NOMO-1 treated with DMSO at 0.1 percent for 48 hours (cell line): ENCODE measurements around the gene ECSCR.
"Not testable (repeated sequence)": the region's sequence is repeated elsewhere in the genome, so short reads cannot be mapped to it uniquely, and the experiment has no call there.

Source experiments
- DNase-seq: peaks from one replicate; lab custom pipeline; 2025; ENCODE audit not compliant: unreplicated experiment; lab: John Stamatoyannopoulos, UW

The ECSCR gene

DNA sequence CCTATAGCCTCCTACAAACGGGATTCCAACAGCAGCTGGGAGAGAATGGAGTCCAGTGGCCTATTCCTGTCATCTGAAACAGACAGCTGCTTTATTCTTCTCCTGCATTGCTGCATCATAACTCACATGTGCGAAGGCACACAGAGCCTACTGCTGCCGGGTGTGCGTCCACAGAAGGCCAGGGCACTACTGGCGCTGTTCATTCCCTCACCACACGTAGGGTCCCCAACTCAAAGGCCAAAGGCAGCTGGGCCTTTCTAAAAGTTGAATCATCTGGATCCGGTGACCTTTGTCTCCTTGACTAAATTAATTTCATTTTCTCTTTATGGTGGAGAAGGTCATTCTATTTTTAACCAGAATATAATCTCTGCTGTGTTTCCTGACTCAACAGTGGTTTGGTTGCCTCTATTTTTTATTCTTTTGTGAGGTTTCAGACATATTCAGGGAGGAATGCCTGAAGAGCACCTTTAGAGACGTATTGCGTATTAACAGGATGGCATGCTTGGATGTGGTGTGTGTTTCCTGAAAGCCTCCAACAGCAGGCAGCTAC lies 47.9 kb downstream of the ECSCR start:
- no peak for DNase-seq

DNA sequence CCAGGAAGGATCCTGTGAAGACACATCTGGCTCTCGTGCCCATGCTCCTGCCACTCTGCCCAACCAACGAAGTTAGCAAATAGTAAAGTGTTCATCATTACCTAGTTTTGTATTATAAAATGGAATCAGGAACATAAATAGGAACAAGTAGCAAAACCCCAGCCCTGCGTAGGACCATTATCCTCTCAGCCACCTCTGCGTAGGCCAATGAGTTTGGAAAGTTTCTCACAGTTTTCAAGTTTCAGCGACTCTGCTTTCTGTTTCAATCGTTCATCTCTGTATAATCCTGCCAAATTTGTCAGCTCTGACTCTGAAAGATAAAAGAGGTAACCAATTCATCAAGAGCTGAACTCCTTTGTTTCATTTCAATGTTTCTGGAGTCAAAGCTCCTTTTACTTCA lies 48.6 kb downstream of the ECSCR start:
- no peak for DNase-seq

DNA sequence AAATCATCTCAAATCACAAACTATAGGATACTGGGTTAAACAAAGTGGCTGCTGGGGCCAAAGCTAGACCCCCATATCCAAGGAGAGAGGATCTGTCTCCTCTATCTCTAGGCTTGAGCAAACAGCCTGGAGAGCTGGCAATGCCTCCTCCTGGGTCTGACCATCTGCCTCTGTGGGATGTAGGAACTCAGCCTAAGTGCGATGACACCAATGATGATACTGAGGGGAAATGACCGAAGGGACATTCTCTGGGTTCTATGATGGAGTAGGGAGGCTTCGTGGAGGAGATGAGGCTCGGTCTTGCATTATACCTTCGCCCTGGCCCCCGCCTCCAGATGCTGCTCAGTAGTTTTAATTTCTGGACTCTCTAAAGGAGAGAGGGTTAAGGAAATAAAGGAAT lies 49.4 kb downstream of the ECSCR start:
- DNase-seq = no peak

DNA sequence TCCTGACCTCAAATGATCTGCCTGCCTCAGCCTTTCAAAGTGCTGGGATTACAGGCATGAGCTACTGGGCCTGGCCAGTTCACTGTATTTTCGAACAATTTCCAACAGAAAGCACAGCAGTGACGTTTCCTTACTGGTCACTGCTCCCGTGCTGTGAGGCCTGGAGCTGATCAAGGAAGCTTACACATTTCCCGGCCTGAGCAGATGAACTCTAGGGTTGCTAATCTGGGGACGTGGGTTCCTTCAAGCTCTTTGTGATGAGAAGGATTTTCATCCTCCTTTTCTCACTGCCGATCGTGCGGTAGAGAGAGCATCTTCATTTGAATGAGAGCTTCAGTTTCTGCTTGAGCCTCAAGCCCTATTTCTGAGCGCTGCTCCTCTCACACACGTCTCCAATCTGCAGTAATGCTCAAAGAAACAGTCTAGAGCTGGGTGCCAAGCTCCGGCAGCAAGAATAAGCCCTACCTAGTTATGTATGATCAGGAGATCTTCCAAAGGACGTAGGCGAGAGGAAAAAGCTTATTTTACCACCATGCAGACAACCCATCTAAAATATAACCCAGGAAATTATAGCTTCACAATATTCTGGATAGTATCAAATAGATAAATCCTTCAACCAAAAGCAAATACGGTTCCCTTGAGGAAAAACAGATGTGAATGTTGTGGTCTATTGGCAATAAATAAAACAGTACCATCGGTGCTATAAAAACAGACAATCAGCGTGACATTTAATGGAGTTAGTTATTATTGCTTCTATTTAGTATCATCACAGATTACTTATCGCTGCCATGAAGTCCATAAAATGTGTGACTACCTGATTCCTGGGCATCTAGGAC lies 51.3 kb downstream of the ECSCR start:
- DNase-seq = no peak

DNA sequence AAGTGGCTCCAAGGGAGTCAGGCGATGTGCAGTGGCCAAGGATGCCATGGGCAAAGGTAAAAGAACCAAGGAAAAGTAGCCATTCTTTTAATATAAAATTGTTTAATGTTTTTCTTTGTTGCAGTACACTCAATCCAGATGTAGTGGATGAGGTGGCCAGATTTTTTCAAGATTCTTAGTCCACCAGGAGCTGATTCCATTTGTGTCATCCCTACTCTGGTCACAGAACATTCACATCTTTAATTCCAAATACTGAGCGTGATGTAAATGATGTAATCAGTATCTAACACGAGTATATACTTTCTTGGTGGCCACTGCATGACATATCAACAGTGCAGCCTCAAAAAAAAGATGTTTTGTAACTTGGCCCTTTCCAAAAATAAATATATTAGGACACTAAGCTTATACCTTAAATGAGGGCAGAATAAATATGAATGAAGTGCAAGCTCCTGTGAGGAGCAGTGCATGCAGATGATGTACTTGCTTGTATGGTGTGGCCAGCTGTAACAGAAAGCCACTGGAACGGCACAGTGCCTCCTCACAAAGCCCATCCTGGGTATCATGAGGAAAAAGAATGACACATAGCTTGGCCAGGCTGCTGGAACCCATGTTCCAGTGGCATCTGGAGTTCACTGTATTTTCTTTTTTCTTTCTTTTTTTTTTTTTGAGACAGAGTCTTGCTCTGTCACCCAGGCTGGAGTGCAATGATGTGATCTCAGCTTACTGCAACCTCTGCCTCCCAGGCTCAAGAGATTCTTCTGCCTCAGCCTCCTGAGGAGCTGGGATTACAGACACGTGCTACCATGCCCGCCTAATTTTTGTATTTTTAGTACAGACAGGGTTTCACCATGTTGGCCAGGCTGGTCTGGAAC lies 52.2 kb downstream of the ECSCR start:
- no peak for DNase-seq

DNA sequence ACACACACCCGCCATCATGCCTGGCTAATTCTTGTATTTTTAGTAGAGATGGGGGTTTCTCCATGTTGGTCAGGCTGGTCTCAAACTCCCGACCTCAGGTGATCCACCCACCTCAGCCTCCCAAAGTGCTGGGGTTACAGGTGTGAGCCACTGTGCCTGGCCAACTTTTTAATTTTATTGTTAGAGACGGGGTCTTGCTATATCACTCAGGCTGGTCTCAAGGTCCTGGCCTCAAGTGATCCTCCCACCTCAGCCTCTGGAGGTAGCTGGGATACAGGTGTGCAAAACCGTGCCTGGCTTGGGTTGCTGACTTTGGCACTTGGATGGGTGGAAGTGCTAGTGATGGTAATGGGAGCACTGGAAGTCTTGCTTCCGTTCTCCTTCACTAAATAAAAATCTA lies 53.4 kb downstream of the ECSCR start:
- not testable (repeated sequence) for DNase-seq

DNA sequence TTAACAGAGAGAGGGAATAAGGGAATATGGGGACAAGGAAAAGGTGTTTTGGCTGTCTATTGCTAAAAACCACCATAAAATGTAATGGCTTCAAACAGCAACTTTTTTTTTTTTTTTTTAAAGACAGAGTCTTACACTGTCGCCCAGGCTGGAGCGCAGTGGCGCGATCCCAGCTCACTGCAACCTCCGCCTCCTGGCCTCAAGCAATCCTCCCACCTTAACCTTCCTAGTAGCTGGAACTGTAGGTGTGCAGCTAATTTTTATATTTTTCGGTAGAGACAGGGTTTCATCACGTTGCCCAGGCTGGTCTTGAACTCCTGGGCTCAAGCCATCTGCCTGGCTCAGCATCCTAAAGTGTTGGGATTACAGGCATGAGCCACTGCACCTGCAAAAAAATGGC lies 54.4 kb downstream of the ECSCR start:
- no peak for DNase-seq

DNA sequence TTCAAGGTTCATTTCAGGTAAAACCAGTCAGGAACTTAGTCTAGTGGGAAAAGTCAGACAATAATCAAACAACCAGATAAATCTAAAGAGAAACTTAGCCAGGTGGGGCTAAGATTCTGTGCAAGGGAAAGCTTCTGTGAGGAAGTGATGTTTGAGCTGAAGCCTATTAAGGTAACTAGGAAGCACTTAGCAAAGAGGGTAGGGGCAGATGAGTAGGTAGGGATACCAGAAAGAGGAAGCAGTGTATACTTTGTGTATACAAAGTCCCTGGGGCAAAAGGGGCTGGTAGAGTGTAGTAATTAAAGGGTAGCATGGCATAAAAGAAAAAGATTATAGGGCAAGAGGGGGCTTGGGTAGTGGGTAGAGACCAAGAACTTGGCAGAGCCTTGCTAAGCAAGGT lies 55.0 kb downstream of the ECSCR start:
- peak; percentile 82 for DNase-seq

DNA sequence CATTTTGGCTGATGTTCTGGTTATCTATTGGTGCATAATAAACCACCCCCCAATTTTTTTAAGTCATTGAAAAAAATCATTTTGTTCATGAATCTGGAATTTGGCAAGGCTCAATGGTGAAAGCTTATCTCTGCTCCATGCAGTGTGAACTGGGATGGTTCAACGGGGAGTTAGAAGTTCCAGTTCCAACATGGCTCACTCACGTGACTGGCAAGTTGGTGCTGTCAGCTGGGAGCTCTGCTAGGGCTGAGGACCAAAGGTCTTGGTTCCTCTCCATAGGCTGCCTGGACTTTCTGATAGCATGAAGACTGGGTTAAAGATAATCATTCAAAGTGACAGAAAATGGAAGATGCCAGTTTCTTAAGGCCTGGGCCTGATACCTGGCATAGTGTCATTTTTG lies 55.6 kb downstream of the ECSCR start:
- no peak for DNase-seq

DNA sequence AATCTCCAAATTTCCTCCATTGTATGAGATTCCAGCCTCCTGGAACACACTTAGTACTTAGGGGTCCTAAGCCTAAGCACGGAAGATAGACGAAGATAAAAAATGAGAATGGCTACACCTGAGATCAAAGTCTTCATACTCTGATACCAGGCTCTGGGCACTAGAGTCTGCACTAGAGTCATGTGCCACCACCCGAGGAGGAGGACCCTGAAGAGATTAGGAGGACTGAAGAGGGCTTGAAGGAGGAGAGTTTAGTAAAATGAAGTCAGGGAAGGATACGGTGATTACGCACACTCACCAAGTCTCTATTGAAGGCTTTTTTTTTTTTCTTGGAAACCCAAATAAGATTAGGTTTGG lies 58.1 kb downstream of the ECSCR start:
- DNase-seq = no peak

DNA sequence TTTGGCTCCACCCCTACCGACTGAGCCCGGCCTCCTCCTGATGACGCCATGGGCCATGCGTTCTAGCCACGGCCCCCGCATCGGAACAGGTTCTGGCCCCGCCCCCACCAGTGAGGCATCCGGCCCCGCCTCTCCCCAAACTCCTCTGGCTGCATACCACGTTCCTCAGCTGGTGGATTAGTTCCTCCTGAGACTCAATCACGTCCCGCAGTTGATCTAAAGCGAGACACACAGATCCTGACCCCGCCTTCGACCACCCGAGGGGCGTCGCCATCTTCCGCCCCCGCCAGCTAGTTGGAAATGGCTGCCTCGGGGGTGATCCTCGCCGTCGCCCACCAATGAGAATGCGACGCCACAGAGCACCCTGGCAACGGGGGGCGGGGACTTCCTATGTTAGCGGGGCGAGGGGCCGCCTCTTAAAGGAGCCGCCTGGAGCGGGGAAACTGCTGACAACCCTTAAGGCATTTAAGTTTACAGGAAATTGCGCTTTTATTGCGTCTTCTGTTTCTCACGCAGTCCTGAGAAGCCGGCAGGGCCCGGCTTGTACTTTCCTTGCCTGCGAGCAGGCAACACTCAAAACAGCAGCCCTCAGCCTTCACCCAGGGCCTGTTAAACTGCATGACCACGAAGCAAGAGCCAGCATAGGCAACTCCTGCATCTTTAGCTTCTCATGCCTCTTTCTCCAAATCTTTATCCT lies 58.6 kb downstream of the ECSCR start, which contains the start of gene SPATA24:
TSS of gene SPATA24 (minus strand) at position 303 of the 697 bp plus-strand sequence. CDS start at position 274, 29 bp downstream.
- peak; percentile 98 for DNase-seq

DNA sequence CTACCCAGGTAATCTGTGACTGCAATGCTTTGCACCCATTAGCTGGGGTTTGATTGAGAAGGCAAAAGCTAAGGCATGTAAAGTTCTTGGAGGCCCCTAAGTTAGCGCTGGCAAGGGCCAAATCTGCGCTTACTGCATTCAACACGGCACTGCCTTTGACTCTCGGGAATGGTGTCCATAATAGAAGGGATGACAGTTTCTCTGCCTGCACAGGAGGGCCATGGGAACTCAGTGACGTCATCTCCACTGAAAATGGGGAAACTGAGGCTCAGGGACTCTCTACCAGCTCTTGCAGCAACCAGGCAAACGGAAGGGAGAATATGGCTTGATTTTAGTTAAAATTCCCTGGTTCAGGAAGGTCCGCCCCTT lies 59.1 kb downstream of the ECSCR start:
- DNase-seq = no peak

DNA sequence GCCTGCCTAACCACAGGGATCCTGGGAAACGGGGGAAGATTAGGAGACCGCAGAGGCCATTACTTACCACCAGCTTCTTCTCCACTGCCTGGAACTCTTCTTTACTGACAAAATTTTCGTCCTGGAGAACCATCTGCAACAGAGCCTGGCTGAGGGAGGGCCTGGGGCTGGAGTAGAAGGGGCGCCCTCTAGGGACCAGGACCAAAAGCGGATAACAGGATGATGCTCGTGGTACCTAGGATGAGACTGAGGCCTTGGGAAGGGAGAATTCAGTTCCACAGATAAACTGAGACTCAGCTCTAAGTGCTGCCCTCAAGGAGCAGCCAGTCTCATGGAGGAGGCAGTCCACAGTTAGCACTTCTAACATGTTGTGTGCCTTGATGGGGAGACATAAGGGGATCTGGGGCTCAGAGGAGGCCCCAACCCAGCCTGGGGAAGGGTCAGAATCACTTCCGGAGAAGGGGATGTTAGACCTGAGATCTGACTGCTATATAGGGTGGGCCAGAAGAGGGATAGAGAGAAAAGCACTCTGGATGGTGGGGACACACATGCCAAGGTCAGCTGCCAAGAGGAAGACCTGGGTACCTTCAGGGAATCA lies 59.9 kb downstream of the ECSCR start:
- DNase-seq = no peak

DNA sequence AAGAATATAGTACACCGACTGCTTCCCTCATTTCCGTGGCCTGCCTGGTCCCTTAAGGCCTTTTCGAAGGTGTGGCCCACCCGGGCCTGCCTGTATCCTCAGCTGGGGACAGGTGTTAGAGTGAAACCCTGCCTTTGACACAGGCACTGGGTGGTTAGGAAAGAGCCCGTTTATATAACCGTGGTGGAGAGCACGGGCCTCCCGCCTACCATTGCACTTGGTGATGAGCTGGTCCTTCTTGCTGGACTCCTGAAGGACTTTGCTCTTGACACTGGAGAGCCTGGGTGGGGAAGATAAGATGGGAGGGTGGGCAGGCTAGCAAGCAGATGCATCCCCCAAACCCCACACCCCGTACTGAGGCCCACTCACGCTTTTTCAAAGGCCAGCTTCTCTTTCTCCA lies 61.0 kb downstream of the ECSCR start:
- DNase-seq = no peak

DNA sequence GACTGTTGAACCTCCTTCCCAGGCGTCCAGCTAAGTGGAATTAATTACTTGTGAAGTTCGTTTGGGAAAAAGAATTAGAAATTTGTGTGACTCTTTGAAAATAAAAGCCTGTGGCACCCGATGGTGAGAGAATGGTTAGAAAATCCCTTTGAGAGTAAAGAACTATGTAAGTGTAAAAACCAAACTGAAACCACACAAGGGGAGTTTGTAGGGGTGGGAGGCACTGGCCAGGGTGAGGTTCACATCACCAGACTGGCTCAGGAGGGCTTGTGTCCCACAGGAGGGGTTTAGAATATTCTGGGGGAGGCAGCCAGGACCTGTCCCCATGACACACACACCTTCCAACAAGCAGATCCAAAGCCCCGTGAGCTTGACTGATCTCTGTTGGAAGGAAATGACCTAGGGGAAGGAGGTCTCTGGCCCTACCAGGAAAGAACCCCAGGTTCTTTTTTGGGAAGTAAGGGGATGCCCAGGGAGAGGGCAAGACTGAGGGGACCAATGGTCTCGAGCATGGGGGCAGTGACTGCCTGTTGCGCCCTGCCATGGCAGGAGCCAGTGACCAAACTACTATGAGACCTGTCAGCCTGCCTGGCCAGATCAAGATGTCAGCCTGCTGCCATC lies 62.9 kb downstream of the ECSCR start:
- DNase-seq = no peak
